ENCODE measurements around the gene RBM6. TPM values are rescaled to one million over a fixed set of nuclear protein-coding genes. Genes with fewer than 3 reads are reported as not detected.

RBM6 gene
- total RNA-seq, 1 experiment from 2014 or later: 58.3 TPM

GRCh38 chr3:50119786-50120185, 179.8 kb downstream of the RBM6 start:
- ATAC-seq: no peak

More at GRCh38 chr3:50119786-50120185, 179.8 kb downstream of the RBM6 start:
- intact Hi-C loops (cut with micrococcal nuclease): loop anchor here (5.0 kb wide), 1 partner anchor 153 kb away; no protein-coding TSS in a partner anchor
- Histone ChIP-seq H3K4me3 (replicated peaks in 1 of 2; ENCODE audit: low read depth in 1 of 2, low read length in 2 of 2) (no peak overlapping the region), H3K9ac (ENCODE audit: low read length) (no peak overlapping the region), H3K4me2 (ENCODE audit: low read length) (no peak overlapping the region), H3K27ac (ENCODE audit: low read depth, low read length) (no peak overlapping the region), H4K20me1 (ENCODE audit: insufficient read depth) (no peaks in the 10 kb centered on the region), H3K27me3 (ENCODE audit: insufficient read depth, low read length) (no peaks in the 10 kb centered on the region), H3K4me1 (ENCODE audit: control insufficient read depth in 1 of 2, insufficient read depth in 2 of 2, low read length in 2 of 2) (no peaks in the 10 kb centered on the region), H3K79me2 (ENCODE audit: insufficient read depth, low read length) (no peaks in the 10 kb centered on the region), H3K36me3 (ENCODE audit: control insufficient read depth in 1 of 2, insufficient read depth in 2 of 2, low read length in 2 of 2) (peaks cover 42 to 47% of the 10 kb centered on the region in 2 experiments), H3K9me2 (ENCODE audit: insufficient read depth) (no peaks in the 10 kb centered on the region), H3K9me3 (ENCODE audit: control insufficient read depth in 1 of 2, insufficient read depth in 1 of 2, low read depth in 1 of 2, low read length in 2 of 2) (no peaks in the 10 kb centered on the region), H2AFZ (ENCODE audit: low read depth, low read length, poor library complexity, severe bottlenecking) (no peak overlapping the region)
- RAD21 ChIA-PET (ENCODE audit: low non-redundant PET in 1 of 2, low total read pairs in 2 of 2, uncharacterized antibody in 2 of 2, unreplicated experiment in 2 of 2): no interaction called here
- no TSS peak for BruUV-seq (replicated peaks)
- CTCF ChIA-PET: interaction anchor here (1.1 to 2.9 kb wide), 4 partner anchors 9 to 140 kb away, joined by 3 to 13 read pairs (median 5); no protein-coding TSS in a partner anchor
- no peak for TF ChIP-seq SIN3A (IDR thresholded peaks at IDR 0.05; ENCODE audit: low read depth)
- no peak for TF ChIP-seq EZH2 (IDR thresholded peaks at IDR 0.05)
- TF ChIP-seq ZFX (IDR thresholded peaks at IDR 0.05): no peak
- no peak for TF ChIP-seq POLR2AphosphoS5 (IDR thresholded peaks at IDR 0.05; ENCODE audit: low read depth, low read length)
- no peak for TF ChIP-seq JUND (IDR thresholded peaks at IDR 0.05)
- TF ChIP-seq EGR1 (IDR thresholded peaks at IDR 0.05; ENCODE audit: low read depth): no peak
- TF ChIP-seq YY1 (IDR thresholded peaks at IDR 0.05; ENCODE audit: extremely low read depth, insufficient replicate concordance, low read depth, low read length): no peak
- TF ChIP-seq REST (IDR thresholded peaks at IDR 0.05; ENCODE audit: low read depth): no peak
- TF ChIP-seq SP1 (IDR thresholded peaks at IDR 0.05; ENCODE audit: low read depth): no peak
- TF ChIP-seq SRF (IDR thresholded peaks at IDR 0.05; ENCODE audit: low read depth): no peak
- TF ChIP-seq ELF1 (IDR thresholded peaks at IDR 0.05; ENCODE audit: borderline replicate concordance, low read depth): no peak
- TF ChIP-seq CEBPB (IDR thresholded peaks at IDR 0.05; ENCODE audit: low read depth): no peak
- TF ChIP-seq ZNF274 (IDR thresholded peaks at IDR 0.05; ENCODE audit: low read depth, low read length): no peak
- TF ChIP-seq, protein P1, sequence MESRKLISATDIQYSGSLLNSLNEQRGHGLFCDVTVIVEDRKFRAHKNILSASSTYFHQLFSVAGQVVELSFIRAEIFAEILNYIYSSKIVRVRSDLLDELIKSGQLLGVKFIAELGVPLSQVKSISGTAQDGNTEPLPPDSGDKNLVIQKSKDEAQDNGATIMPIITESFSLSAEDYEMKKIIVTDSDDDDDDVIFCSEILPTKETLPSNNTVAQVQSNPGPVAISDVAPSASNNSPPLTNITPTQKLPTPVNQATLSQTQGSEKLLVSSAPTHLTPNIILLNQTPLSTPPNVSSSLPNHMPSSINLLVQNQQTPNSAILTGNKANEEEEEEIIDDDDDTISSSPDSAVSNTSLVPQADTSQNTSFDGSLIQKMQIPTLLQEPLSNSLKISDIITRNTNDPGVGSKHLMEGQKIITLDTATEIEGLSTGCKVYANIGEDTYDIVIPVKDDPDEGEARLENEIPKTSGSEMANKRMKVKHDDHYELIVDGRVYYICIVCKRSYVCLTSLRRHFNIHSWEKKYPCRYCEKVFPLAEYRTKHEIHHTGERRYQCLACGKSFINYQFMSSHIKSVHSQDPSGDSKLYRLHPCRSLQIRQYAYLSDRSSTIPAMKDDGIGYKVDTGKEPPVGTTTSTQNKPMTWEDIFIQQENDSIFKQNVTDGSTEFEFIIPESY (IDR thresholded peaks at IDR 0.05; ENCODE audit: extremely low read depth, insufficient replicate concordance, low read length): no peak
- no peak for TF ChIP-seq POLR2A (IDR thresholded peaks at IDR 0.05; ENCODE audit: borderline replicate concordance, extremely low read depth, insufficient read depth, insufficient read length)
- TF ChIP-seq RAD21 (IDR thresholded peaks at IDR 0.05; ENCODE audit: low read depth): no peak
- no peak for TF ChIP-seq CBX3 (IDR thresholded peaks at IDR 0.05; ENCODE audit: low read depth)
- POLR2A ChIA-PET: no interaction called here
- DNase-seq (ENCODE audit: low read depth, low spot score): no peak
